Common myeloid progenitor, CD34-positive (primary cell): Measurements from ENCODE around the gene ZNF692.

Experiments
- CTCF ChIA-PET: fragments of 350-600 bp; sonication (Branson Sonifier 250); formaldehyde crosslinking; loops from one replicate; lab custom pipeline; 2021; ENCODE audit warnings: antibody characterized with exemption; lab: Charles Lee
- POLR2A ChIA-PET: fragments of 350-600 bp; sonication (Branson Sonifier 250); formaldehyde crosslinking; loops from one replicate; lab custom pipeline; 2021; ENCODE audit warnings: antibody characterized with exemption; lab: Charles Lee
- DNase-seq, 3 donors: peaks; one replicate each; pipeline versions ENCODE4 v3.0.0 to v3.0.0-alpha.2; 2013
- H3K27ac ChIP-seq, 2 experiments: 1 replicate in 1 of 2; 2 replicates in 1 of 2; pipeline ENCODE4 v1.7.0; 2013; ENCODE audit warnings: inconsistent platforms in 2 of 2, low read length in 2 of 2, mild to moderate bottlenecking in 2 of 2, low read depth in 1 of 2, moderate library complexity in 1 of 2; ENCODE audit not compliant: severe bottlenecking in 2 of 2, insufficient read depth in 1 of 2, poor library complexity in 1 of 2
- H3K27me3 ChIP-seq, 5 experiments: replicated peaks in 2 of 5; 1 replicate in 3 of 5; 2 replicates in 2 of 5; pipeline versions ENCODE4 v1.6.1 to v1.7.0; 2013; ENCODE audit warnings: low read length in 4 of 5, mild to moderate bottlenecking in 2 of 5, moderate library complexity in 2 of 5, inconsistent platforms in 1 of 5; ENCODE audit not compliant: insufficient read depth in 5 of 5, control insufficient read depth in 4 of 5
- H3K36me3 ChIP-seq, 4 experiments: 1 replicate in 2 of 4; 2 replicates in 2 of 4; pipeline versions ENCODE4 v1.6.1 to v1.7.0; 2013; ENCODE audit warnings: low read length in 3 of 4, control low read depth in 1 of 4, mild to moderate bottlenecking in 1 of 4; ENCODE audit not compliant: control insufficient read depth in 4 of 4, insufficient read depth in 4 of 4
- H3K4me1 ChIP-seq, 4 experiments: 1 replicate in 3 of 4; 2 replicates in 1 of 4; pipeline versions ENCODE4 v1.6.1 to v1.7.1; 2013; ENCODE audit warnings: low read length in 3 of 4, mild to moderate bottlenecking in 3 of 4, control low read depth in 1 of 4, inconsistent platforms in 1 of 4, moderate library complexity in 1 of 4; ENCODE audit not compliant: control insufficient read depth in 4 of 4, insufficient read depth in 4 of 4; ENCODE audit errors: control extremely low read depth in 1 of 4
- H3K4me3 ChIP-seq, 7 experiments: 1 replicate in 4 of 7; 2 replicates in 3 of 7; pipeline versions ENCODE4 v1.5.1 to v1.7.0; 2013; ENCODE audit warnings: mild to moderate bottlenecking in 7 of 7, low read length in 6 of 7, moderate library complexity in 6 of 7, inconsistent platforms in 2 of 7, low read depth in 2 of 7, control low read depth in 1 of 7; ENCODE audit not compliant: insufficient read depth in 4 of 7, control insufficient read depth in 1 of 7; ENCODE audit errors: extremely low read depth in 1 of 7
- H3K9me3 ChIP-seq, 5 experiments: 1 replicate in 4 of 5; 2 replicates in 1 of 5; pipeline versions ENCODE4 v1.6.1 to v1.7.1; 2013; ENCODE audit warnings: low read length in 4 of 5, mild to moderate bottlenecking in 2 of 5, inconsistent platforms in 1 of 5, low read depth in 1 of 5, moderate library complexity in 1 of 5; ENCODE audit not compliant: control insufficient read depth in 4 of 5, insufficient read depth in 2 of 5; ENCODE audit errors: control extremely low read depth in 1 of 5
- WGBS: methylation state at CpG from one replicate; pipeline ENCODE4 v1.1.5; 2013; ENCODE audit not compliant: insufficient coverage; 5-methylcytosine and 5-hydroxymethylcytosine counted together

The ZNF692 gene

DNA sequence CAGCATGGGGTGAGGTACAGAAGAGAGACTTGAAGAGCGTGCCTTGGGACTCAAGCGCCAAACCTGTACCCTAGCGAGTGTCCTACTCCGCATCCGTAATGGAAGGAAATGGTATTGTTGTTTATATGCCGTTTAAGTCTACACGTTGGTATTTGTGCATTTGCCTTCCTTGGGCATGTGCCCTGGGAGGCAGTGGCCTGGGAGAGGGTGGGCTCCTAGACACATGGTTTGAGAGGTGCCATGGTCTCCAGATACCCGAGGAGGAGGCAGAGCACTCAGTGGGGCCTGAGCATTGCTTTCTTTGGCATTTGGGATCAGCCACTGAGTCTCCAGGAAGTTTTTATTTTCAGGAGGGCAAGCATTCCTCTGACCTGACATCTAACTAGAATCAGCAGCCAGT lies 14.4 kb downstream of the ZNF692 start:
- Histone ChIP-seq H3K9me3 (no peaks in the 10 kb centered on the region), H3K27ac (no peak overlapping the region), H3K36me3 (peaks cover 5 to 71% (median 50%) of the 10 kb centered on the region in 4 experiments), H3K4me3 (no peak overlapping the region), H3K27me3 (no peaks in the 10 kb centered on the region), H3K4me1 (peaks cover 0 to 14% (median 7%) of the 10 kb centered on the region in 4 experiments)
- POLR2A ChIA-PET: interaction anchor here (0.7 kb wide), 1 partner anchor 41 kb away, joined by 4 read pairs; no protein-coding TSS in a partner anchor
- WGBS: 94% methylated on average over 8 of the region's 8 CpGs
- CTCF ChIA-PET: interaction anchor here (1.3 to 5.4 kb wide), 2 partner anchors 12 to 20 kb away, joined by 5 to 53 read pairs; partner anchors contain the start of gene ZNF692
- DNase-seq: no peak

DNA sequence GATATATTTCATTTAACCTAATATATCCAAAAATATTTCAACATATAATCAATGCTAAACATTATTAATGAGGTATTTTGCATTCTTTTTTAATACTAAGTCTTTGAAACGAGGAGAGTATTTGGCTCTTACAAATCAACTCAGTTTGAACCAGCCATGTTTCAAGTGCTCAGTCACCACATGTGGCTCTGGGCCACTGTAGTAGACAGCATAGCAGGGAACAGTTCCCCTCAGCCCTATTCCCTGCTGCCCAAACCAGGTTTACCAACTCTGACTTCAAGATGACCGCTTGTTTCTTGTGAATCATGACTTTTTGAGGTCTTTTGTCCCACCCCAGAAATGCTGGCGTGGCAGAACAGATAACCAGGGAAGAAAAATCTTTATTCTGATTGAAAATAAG lies 15.2 kb downstream of the ZNF692 start:
- Histone ChIP-seq H3K4me1 (peaks cover 0 to 23% (median 14%) of the 10 kb centered on the region in 4 experiments), H3K27me3 (no peaks in the 10 kb centered on the region), H3K27ac (no peak overlapping the region), H3K4me3 (no peak overlapping the region), H3K9me3 (no peaks in the 10 kb centered on the region), H3K36me3 (peaks cover 5 to 62% (median 41%) of the 10 kb centered on the region in 4 experiments)
- WGBS: 100% methylated on average over 1 of the region's 3 CpGs
- ChIA-PET POLR2A (interaction anchor here (0.7 kb wide), 1 partner anchor 42 kb away, joined by 4 read pairs; no protein-coding TSS in a partner anchor), CTCF (interaction anchor here (1.3 to 5.4 kb wide), 2 partner anchors 13 to 21 kb away, joined by 5 to 53 read pairs; partner anchors contain the start of gene ZNF692)
- DNase-seq: no peak

GRCh38 chr1:248842781-248843331 lies 16.0 kb downstream of the ZNF692 start:
- H3K4me1 ChIP-seq: peaks cover 0 to 25% (median 15%) of the 10 kb centered on the region in 4 experiments
- H3K4me3 ChIP-seq: no peak overlapping the region
- ChIA-PET POLR2A (no interaction called here), CTCF (interaction anchor here (1.5 to 5.4 kb wide), 6 partner anchors 8 to 70 kb away, joined by 4 to 53 read pairs (median 8); partner anchors contain the start of gene ZNF692)
- DNase-seq: no peak
- no peaks in the 10 kb centered on the region for H3K9me3 ChIP-seq
- no peaks in the 10 kb centered on the region for H3K27me3 ChIP-seq
- H3K36me3 ChIP-seq: peaks cover 5 to 54% (median 35%) of the 10 kb centered on the region in 4 experiments
- WGBS: 93% methylated on average over 6 of the region's 8 CpGs
- H3K27ac ChIP-seq: peak overlapping the region in 1 of 2 experiments; percentile 39

GRCh38 chr1:248841702-248842395 lies 17.0 kb downstream of the ZNF692 start:
- Histone ChIP-seq H3K9me3 (no peaks in the 10 kb centered on the region), H3K27ac (no peak overlapping the region), H3K27me3 (no peaks in the 10 kb centered on the region), H3K4me1 (peaks cover 0 to 34% (median 24%) of the 10 kb centered on the region in 4 experiments), H3K36me3 (peaks cover 3 to 44% (median 29%) of the 10 kb centered on the region in 4 experiments), H3K4me3 (no peak overlapping the region)
- WGBS: 64% methylated on average over 9 of the region's 12 CpGs
- ChIA-PET CTCF (interaction anchor here (0.9 to 5.4 kb wide), 14 partner anchors 8 to 85 kb away, joined by 3 to 53 read pairs (median 6); partner anchors contain the start of gene ZNF692), POLR2A (interaction anchor here (0.8 kb wide), 1 partner anchor 17 kb away, joined by 3 read pairs; the partner anchor contains the start of gene ZNF692)
- peak; percentile 44 to 75 (median 74) for DNase-seq

- peaks cover 3 to 35% (median 20%) of the 10 kb centered on the region in 4 experiments for H3K36me3 ChIP-seq
- H3K4me1 ChIP-seq: peaks cover 0 to 35% (median 24%) of the 10 kb centered on the region in 4 experiments
- DNase-seq: no peak
- CTCF ChIA-PET: interaction anchor here (0.9 to 5.4 kb wide), 12 partner anchors 8 to 85 kb away, joined by 3 to 53 read pairs (median 6); partner anchors contain the start of gene ZNF692
- no peaks in the 10 kb centered on the region for H3K27me3 ChIP-seq
- WGBS: 80% methylated on average over 1 of the region's 4 CpGs
- no peaks in the 10 kb centered on the region for H3K9me3 ChIP-seq
- H3K4me3 ChIP-seq: no peak overlapping the region
- POLR2A ChIA-PET: no interaction called here
- no peak overlapping the region for H3K27ac ChIP-seq
Observed at GRCh38 chr1:248840946-248841345, 17.9 kb downstream of the ZNF692 start.

DNA sequence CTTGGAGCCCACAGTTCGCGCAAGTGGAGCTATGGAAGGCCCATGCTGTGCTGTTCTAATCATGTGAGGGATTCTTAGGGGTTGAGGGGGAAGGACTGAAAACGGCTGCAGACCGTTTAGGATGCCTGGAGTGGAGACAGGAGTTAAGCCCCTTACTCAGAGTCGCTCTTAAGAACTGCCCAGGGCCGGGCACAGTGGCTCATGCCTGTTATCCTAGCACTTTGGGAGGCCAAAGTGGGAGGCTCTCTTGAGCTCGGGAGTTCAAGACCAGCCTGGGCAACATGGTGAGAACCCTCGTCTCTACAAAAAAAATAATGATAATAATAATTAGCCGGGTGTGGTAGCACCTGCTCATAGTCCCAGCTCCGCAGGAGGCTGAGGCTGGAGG lies 19.7 kb downstream of the ZNF692 start:
- 0% methylated on average over 4 of the region's 10 CpGs for WGBS

More for the DNA sequence above, 19.7 kb downstream of the ZNF692 start:
- ChIA-PET CTCF (interaction anchor here (0.9 to 2.2 kb wide), 6 partner anchors 11 to 87 kb away, joined by 3 to 14 read pairs (median 6); partner anchors contain the start of gene ZNF692), POLR2A (interaction anchor here (1.0 to 2.5 kb wide), 2 partner anchors 20 to 34 kb away, joined by 3 to 17 read pairs; partner anchors contain the start of gene ZNF692)
- Histone ChIP-seq H3K4me1 (peaks cover 7 to 46% (median 31%) of the 10 kb centered on the region in 4 experiments), H3K27me3 (no peaks in the 10 kb centered on the region), H3K9me3 (no peaks in the 10 kb centered on the region), H3K36me3 (peaks cover 0 to 18% (median 6%) of the 10 kb centered on the region in 4 experiments), H3K27ac (peak overlapping the region; percentile 91 to 97), H3K4me3 (peak overlapping the region; percentile 78 to 93 (median 87))
- DNase-seq: no peak
